ENCODE results near the gene XG. TPM values are rescaled to one million over a fixed set of nuclear protein-coding genes. Genes with fewer than 3 reads are reported as not detected.
A peak's percentile ranks its signal among the peaks of the same experiment; 100 is the strongest.

Gene XG
- total RNA-seq, 1 donor from 2014 or later, result 2.4 TPM

- no peak overlapping the region for H3K4me3 Mint-ChIP-seq (ENCODE audit: low read depth)
- TF ChIP-seq CTCF (IDR thresholded peaks at IDR 0.05; ENCODE audit: unreplicated experiment), result no peak
- peaks cover 8% of the 10 kb centered on the region for H3K36me3 Mint-ChIP-seq (ENCODE audit: insufficient read depth)
- H3K9me3 Mint-ChIP-seq (ENCODE audit: low read depth), result no peaks in the 10 kb centered on the region
- no peak for DNase-seq (ENCODE audit: low spot score, unreplicated experiment)
- peaks cover 43% of the 10 kb centered on the region for H3K4me1 Mint-ChIP-seq (ENCODE audit: low read depth)
- peak overlapping the region; percentile 42 for H3K27ac Mint-ChIP-seq
- H3K27me3 Mint-ChIP-seq, result no peaks in the 10 kb centered on the region
Measured at GRCh38 chrX:2708592-2709188, 43.1 kb upstream of the XG start.

GRCh38 chrX:2709556-2709955, 42.3 kb upstream of the XG start:
- Mint-ChIP-seq H3K27me3 (no peaks in the 10 kb centered on the region), H3K4me1 (ENCODE audit: low read depth) (peaks cover 39% of the 10 kb centered on the region), H3K9me3 (ENCODE audit: low read depth) (no peaks in the 10 kb centered on the region), H3K4me3 (ENCODE audit: low read depth) (no peak overlapping the region), H3K27ac (no peak overlapping the region), H3K36me3 (ENCODE audit: insufficient read depth) (peaks cover 11% of the 10 kb centered on the region)
- TF ChIP-seq CTCF (IDR thresholded peaks at IDR 0.05; ENCODE audit: unreplicated experiment), result no peak
- no peak for DNase-seq (ENCODE audit: low spot score, unreplicated experiment)

- DNase-seq (ENCODE audit: low spot score, unreplicated experiment), result no peak
- Mint-ChIP-seq H3K4me1 (ENCODE audit: low read depth) (peaks cover 40% of the 10 kb centered on the region), H3K36me3 (ENCODE audit: insufficient read depth) (peaks cover 13% of the 10 kb centered on the region), H3K4me3 (ENCODE audit: low read depth) (no peak overlapping the region), H3K27me3 (no peaks in the 10 kb centered on the region), H3K9me3 (ENCODE audit: low read depth) (no peaks in the 10 kb centered on the region), H3K27ac (peak overlapping the region; percentile 80)
- TF ChIP-seq CTCF (IDR thresholded peaks at IDR 0.05; ENCODE audit: unreplicated experiment), result no peak
Measured at GRCh38 chrX:2710041-2710840, 41.6 kb upstream of the XG start.

- TF ChIP-seq CTCF (IDR thresholded peaks at IDR 0.05; ENCODE audit: unreplicated experiment), result no peak
- peaks cover 20% of the 10 kb centered on the region for H3K36me3 Mint-ChIP-seq (ENCODE audit: insufficient read depth)
- DNase-seq (ENCODE audit: low spot score, unreplicated experiment), result no peak
- H3K9me3 Mint-ChIP-seq (ENCODE audit: low read depth), result no peaks in the 10 kb centered on the region
- no peak overlapping the region for H3K4me3 Mint-ChIP-seq (ENCODE audit: low read depth)
- H3K27me3 Mint-ChIP-seq, result no peaks in the 10 kb centered on the region
- H3K27ac Mint-ChIP-seq, result no peak overlapping the region
- peaks cover 36% of the 10 kb centered on the region for H3K4me1 Mint-ChIP-seq (ENCODE audit: low read depth)
Measured at GRCh38 chrX:2711441-2711840, 40.4 kb upstream of the XG start.

GRCh38 chrX:2712428-2712827, 39.4 kb upstream of the XG start:
- H3K27me3 Mint-ChIP-seq, result no peaks in the 10 kb centered on the region
- no peaks in the 10 kb centered on the region for H3K9me3 Mint-ChIP-seq (ENCODE audit: low read depth)
- no peak overlapping the region for H3K4me3 Mint-ChIP-seq (ENCODE audit: low read depth)
- peaks cover 21% of the 10 kb centered on the region for H3K36me3 Mint-ChIP-seq (ENCODE audit: insufficient read depth)
- H3K27ac Mint-ChIP-seq, result no peak overlapping the region
- peaks cover 29% of the 10 kb centered on the region for H3K4me1 Mint-ChIP-seq (ENCODE audit: low read depth)
- no peak for DNase-seq (ENCODE audit: low spot score, unreplicated experiment)
- TF ChIP-seq CTCF (IDR thresholded peaks at IDR 0.05; ENCODE audit: unreplicated experiment), result no peak
